IMR-90 (cell line): Measurements from ENCODE around the gene TMEM14A.

ENCODE experiments used
- CTCF ChIP-seq: conservative IDR thresholded peaks from 2 replicates; pipeline ENCODE4 v1.5.1; 2012; ENCODE audit warnings: mild to moderate bottlenecking, low read depth, low read length, improper control_type of control experiment
- MAFK ChIP-seq: IDR thresholded peaks from 2 replicates; pipeline ENCODE4 v1.6.1; 2012; ENCODE audit warnings: low read depth, low read length, improper control_type of control experiment
- MAZ ChIP-seq: IDR thresholded peaks from 2 replicates; pipeline ENCODE4 v1.6.1; 2012; ENCODE audit warnings: low read depth, mild to moderate bottlenecking, low read length, improper control_type of control experiment, moderate library complexity, borderline replicate concordance
- MXI1 ChIP-seq: IDR thresholded peaks from 2 replicates; pipeline ENCODE4 v1.6.1; 2012; ENCODE audit warnings: low read depth, mild to moderate bottlenecking, low read length, moderate library complexity, borderline replicate concordance
- POLR2A ChIP-seq: IDR thresholded peaks from 2 replicates; pipeline ENCODE4 v1.6.1; 2012; ENCODE audit warnings: mild to moderate bottlenecking, low read depth, low read length
- RFX5 ChIP-seq: IDR thresholded peaks from 2 replicates; pipeline ENCODE4 v1.8.0; 2012; ENCODE audit warnings: low read depth, mild to moderate bottlenecking, low read length, moderate library complexity
- SMC3 ChIP-seq: fragments of 150-350 bp; IDR thresholded peaks from 2 replicates; pipeline ENCODE4 v1.6.1; 2016; ENCODE audit warnings: low read depth, mild to moderate bottlenecking, antibody characterized with exemption, low read length, moderate library complexity
- USF2 ChIP-seq: fragments of 150-350 bp; IDR thresholded peaks from 2 replicates; pipeline ENCODE4 v1.6.1; 2017; ENCODE audit warnings: mild to moderate bottlenecking, antibody characterized with exemption, low read length, low read depth

GRCh38 chr6:52727908-52728307 is 57.0 kb downstream of the TMEM14A start:
- no peak for TF ChIP-seq USF2
- TF ChIP-seq CTCF = no peak
- TF ChIP-seq POLR2A = no peak
- TF ChIP-seq MXI1 = no peak
- no peak for TF ChIP-seq SMC3
- TF ChIP-seq MAZ = no peak
- no peak for TF ChIP-seq RFX5
- no peak for TF ChIP-seq MAFK
